Glomerular visceral epithelial cell (primary cell): ENCODE measurements around the gene CCDC78.
A peak's percentile ranks its signal among the peaks of the same experiment; 100 is the strongest.

Experiments
- DNase-seq: peaks from one replicate; pipeline ENCODE4 v3.0.0-alpha.2; 2016; ENCODE audit errors: extremely low spot score

The CCDC78 gene

DNA sequence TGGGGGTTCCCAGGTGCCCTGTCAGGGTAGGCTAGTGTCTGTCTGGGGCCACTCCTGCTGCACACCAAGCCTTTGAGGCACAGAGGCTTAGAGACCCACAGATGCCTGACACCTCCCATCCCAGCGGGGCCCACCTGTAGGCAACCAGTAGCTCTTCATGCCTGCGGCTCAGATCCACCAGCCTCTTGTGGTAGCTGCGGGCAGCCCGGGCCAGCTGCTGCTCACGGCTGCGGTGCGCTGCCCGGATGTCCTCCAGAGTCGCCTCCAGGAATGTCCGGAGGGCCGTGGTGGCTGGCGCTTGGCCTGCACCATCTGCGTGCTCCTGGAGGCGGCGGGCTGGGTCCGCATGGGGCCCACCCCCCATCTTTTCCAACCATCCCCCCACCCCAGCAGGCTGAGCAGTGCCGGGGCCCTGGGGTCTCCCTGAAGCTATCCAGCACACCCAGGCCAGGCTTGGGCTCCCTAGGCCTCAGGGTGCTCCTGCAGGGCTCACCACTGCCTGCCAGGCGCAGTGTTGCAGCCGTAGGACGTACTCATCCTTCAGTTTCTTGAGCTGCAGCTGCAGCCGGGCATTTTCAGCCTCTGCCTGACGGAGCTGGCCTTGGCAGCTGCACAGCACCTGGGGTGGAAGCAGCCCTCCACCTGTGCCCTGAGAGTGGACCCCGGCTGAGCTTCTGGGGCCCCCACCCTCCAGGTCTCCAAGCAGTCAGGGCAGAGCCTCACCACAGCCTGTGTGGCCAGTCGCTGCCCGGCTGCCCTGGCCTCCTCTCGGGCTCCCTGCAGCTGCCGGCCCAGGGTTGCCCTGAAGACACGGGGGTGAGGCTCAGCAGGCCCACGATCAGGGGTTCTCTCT, 1.8 kb downstream of the CCDC78 start:
- DNase-seq = no peak

DNA sequence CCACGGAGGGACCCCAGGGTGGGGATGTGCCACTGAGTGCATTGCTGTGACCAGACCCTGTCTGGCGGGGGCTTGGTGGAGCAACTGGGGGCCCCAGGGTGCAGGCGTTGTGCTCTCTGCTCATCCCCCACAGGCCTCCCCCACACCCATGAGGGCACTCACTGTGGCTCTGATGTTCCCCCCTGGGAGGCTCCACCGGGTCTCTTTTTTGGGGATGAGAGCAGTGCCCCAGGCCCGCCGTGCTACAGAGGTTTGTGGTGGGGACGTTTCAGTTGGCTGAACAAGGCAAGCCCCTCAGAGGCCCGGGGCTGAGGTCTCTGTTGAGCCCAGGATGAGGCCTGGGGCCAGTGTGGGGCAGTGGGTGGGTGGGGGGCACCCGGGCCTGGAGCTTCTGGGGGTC, 2.5 kb downstream of the CCDC78 start:
- no peak for DNase-seq

DNA sequence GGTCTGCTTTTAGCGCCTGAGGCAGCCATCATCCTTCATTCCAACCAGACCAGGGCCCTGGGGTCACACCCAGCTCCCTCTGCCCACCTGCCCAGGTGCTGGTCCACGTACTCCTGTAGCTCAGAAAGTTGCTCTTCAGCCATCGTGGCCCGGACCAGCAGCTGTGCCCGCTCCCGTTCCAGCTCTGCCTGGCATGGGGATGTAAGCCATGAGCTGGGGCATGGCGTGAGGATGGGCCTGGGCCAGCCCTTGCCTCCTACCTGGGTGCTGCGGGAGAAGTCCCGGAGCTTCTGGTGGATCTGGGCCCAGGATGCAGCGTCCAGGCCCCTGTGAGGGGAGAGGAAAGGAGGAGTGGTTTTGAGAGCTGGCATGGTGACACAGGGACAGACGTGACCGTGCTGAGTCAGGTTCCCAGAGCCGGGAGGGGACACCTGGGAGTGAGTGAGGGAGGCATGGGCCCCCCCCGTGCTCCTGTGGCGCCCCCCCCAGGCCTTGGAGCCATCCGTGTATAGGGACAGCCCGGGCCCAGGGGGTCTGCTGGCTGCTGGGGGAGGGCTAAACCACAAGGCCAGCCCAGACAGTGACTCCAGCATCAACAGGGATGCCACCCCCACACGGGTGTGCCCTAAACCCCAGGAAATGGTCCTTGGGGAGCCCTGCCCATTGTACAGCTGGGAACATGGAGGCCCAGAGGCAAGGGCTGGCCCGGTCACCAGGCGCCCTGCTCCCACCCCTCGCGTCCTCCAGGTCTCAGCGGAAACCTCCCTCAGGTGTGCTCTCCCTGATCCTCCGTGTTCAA, 3.2 kb downstream of the CCDC78 start:
- no peak for DNase-seq

DNA sequence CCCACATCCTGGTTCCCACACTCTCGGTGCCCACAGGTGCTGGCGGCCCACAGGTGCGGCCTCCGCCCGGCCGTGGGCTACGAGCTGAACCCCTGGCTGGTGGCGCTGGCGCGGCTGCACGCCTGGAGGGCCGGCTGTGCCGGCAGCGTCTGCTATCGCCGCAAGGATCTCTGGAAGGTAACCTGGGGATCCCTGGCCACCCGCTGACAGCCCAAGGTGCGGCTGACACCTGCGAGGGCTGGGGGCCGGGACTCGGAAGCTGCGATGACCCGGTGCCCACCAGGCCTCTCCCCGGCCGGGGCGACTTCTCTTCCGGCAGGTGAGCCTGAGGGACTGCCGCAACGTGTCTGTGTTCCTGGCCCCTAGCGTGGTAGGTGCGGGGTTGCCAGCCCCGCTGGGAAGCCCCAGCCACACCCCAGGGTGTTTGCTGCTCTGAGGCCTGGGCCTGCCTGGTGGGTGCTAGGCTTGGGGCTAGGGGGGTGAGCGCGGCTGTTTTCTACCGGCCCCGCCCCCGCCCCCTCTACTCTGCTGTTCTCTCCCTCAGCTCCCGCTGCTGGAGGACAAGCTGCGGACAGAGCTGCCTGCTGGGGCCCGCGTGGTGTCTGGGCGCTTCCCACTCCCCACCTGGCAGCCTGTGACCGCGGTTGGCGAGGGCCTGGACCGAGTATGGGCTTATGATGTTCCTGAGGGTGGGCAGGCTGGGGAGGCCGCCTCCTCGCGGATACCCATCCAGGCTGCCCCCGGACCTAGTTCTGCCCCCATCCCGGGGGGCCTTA, 4.3 kb downstream of the CCDC78 start:
- DNase-seq = no peak

DNA sequence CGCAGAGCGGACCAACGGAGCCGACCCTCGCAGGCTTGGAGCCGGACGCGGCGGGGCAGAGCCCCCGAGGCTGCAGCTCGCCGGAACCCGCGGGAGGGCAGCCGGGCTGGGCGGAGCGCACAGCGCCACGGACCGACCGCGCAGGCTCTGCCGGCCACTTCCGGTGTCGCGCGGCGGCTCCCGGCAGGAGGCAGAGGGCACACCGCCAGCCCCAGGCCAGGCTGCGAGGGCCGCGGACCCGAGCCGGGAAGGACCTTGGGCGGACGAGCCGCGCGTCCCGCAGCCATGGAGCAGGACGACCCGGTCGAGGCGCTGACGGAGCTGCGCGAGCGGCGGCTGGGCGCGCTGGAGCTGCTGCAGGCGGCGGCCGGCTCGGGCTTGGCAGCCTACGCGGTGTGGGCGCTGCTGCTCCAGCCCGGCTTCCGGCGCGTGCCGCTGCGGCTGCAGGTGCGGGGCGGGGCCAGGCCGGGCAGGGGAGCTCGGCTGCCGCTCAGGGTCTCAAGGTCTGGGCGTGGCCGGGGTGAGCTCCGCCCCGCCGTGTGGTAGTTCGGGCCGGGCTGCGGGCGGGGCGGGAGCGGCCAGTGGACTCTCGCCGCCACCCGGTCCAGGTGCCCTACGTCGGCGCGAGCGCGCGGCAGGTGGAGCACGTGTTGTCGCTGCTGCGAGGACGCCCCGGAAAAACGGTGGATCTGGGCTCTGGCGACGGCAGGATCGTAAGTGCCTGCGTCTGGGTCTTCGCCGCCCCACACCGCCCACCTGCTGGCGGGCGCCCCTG, 5.1 kb downstream of the CCDC78 start, which contains the start of gene ANTKMT:
Gene ANTKMT, plus strand, starts transcription at position 157 of the 775 bp plus-strand sequence. Its CDS starts 129 bp downstream, at position 286.
- DNase-seq = peak; percentile 84

DNA sequence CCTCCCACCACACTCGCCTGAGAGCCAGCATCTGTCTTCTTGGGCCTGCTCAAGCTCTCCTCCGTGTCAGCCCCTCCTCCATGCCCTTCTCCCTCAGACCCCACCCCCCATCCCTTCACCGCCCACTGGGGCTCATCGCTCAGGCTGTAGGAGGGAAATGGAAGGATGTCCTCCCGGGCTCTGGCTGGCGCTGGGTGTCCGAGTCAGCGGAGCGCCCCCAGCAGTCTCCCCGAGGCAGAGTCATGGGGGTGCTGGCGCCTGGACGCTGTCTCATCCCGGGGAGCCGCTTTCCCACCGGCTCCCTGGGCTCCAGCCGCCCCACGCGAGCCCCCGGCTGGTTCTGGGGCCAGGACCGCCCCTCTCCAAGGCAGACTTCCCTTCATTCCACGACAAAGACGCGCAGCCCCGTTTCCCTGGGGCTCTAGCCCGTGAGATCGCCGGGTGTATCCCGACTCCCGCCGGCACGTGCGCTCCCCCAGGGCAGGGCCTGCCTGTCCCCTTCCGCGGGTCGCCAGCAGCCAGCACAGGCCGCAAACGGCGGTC, 5.7 kb downstream of the CCDC78 start:
- peak; percentile 72 for DNase-seq

DNA sequence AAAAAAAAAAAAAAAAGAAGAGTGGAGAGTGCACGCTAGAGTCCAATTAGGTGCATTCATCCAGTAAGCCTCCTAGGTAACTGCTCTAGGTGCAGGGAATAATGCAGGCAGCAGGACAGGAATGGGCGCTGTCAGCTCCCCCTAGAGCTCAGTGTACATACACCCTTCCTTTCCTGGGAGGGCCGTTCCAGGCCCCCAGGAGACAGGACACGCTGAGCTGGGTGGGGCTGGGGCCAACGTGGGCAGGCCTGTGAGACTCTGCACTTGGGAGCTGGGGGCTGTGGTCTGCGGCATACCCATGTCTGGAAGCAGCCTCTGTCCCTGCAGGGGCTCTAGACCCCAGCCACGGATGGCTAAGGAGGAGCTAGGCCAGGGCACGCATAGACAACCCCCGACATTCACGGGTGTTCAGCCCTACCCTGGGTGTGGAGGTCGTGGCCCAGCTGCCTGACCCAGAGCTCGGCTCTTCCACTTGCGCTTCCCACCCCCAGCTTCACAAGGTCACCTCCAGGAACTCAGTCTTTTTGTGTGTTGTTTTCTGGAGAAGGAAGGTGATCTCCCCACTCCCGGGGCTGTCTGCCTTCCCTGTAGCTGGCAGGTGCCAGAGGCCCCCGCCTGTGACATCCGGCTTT, 6.3 kb downstream of the CCDC78 start:
- DNase-seq = peak; percentile 43

DNA sequence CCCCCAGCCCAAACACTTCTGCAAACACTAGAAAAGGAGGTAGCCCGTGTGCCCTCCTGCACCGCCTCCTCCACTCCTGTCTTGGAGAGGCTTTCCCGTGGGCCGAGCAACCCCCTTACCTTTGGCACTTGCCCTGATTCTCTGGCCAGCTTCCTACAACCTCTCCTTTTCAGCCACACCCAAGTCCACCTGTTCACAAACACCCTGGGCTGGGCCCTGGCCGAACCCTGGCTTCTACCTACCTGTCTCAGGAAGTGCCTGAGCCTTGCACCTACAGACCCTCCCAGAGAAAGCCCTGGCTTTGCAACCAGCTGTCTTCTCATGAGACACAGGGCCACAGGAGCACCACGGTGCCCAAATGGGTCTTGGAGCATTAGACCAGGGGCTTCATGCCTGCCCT, 7.3 kb downstream of the CCDC78 start:
- no peak for DNase-seq

DNA sequence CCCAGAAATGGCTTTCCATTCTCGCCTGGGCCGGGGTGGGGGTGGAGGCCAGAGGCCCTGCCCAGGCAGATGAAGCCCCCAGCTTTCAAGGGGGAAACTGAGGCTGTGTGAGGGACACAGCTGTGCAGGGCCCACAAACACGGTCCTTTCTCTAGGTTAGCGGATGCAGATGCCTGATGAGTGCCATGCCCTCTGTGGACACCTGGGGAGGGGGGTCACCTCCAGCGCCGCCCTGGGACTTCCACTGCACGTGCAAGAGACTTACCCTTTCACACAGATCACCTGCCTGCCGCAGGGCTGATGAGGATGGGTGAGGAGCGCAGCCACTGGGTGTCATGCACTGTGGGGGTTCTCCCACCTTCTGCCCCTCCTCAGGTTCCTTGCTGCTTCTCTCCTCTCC, 7.9 kb downstream of the CCDC78 start:
- no peak for DNase-seq

DNA sequence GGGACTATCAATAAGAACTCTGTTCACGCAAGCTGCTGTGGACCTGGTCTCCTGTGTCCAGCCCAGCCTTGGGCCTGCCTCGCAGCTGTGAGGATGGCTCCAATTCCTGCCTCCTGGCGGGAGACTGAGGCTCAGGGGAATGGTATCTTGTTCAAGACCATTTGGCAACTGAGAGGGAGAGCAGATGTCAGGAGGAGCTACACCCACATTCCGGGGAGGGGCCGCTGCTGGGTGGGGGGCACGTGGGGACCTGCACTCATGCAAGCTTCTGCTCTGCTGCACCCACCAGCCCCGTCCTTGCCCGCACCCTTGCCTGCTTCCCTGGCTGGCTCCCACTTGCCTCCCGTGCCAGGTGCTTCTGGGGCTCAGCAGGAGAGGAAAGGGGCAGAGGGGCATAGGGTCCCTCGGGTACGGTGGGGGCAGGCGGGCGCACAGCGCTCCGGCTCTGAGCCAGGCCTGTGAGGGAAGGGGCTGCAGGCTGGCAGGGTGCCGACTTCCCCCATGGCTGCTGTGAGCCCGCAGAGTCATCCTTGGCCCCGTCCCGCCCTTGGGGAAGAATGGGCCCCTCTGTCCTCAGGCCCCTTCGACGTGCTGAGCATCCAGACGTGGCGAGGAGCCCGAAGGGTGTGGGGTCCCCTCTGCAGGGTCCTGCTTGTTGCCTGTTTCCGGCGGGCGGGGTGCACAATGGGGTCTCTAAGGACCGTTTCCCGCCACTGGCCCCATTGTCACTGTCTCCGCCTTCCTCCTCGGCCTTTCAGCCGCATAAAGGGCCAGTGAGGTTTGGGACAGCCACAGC, 8.6 kb downstream of the CCDC78 start:
- DNase-seq = no peak

DNA sequence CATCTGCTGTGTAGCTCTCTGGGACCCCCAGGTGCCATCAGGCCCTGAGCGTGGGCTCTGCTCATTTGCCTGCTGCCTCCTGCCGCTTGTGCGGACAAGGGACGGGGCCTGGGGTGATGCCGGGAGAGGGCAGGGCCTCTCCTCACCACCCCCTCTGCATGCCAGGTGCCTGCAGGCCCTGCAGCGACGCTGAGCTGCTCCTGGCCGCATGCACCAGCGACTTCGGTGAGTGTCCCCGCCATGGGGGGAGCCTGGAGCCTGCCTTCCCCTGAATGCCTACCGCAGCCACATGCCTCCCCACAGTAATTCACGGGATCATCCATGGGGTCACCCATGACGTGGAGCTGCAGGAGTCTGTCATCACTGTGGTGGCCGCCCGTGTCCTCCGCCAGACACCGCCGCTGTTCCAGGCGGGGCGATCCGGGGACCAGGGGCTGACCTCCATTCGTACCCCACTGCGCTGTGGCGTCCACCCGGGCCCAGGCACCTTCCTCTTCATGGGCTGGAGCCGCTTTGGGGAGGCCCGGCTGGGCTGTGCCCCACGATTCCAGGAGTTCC, 9.4 kb downstream of the CCDC78 start:
- no peak for DNase-seq

DNA sequence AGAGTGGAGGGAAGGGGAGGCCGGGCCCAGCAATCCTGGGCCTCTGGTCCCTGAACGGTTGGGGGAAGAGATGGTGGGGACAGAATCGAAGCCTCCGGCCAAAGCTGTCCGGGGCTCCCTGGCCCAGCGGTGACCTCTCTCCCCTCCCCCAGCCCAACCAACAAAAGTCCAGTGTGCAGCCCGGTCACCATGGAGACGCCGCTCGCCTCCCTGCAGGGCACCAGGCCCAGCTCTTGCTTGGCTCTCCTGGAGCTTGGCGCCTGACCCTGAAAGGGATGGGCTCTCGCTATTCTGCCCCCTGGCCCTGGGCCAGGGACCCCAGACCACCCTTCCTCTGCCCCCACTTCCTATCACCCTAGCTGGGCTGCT, 10.1 kb downstream of the CCDC78 start:
- DNase-seq = no peak

DNA sequence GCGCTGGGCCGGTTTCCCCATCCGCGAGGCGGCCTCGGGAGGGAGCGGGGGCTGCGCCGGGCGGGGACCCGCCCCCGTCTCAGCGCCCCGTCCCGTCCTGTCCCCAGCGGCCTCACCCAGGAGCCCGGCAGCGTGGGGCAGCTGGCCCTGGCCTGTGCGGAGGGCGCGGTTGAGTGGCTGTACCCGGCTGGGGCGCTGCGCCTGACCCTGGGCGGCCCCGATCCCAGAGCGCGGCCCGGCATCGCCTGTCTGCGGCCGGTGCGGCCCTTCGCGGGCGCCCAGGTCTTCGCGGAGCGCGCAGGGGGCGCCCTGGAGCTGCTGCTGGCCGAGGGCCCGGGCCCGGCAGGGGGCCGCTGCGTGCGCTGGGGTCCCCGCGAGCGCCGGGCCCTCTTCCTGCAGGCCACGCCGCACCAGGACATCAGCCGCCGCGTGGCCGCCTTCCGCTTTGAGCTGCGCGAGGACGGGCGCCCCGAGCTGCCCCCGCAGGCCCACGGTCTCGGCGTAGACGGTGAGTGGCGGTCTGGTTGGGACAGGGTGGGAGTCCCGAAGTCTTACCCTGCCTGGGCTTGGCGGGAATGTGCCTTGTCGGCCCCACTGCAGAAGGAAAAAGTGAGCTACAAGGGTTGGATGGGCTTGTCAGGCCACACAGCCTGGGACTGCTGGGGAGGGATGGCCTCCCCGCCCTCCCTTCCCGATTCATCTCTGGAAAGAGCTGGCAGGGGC, 10.6 kb downstream of the CCDC78 start:
- DNase-seq = no peak

DNA sequence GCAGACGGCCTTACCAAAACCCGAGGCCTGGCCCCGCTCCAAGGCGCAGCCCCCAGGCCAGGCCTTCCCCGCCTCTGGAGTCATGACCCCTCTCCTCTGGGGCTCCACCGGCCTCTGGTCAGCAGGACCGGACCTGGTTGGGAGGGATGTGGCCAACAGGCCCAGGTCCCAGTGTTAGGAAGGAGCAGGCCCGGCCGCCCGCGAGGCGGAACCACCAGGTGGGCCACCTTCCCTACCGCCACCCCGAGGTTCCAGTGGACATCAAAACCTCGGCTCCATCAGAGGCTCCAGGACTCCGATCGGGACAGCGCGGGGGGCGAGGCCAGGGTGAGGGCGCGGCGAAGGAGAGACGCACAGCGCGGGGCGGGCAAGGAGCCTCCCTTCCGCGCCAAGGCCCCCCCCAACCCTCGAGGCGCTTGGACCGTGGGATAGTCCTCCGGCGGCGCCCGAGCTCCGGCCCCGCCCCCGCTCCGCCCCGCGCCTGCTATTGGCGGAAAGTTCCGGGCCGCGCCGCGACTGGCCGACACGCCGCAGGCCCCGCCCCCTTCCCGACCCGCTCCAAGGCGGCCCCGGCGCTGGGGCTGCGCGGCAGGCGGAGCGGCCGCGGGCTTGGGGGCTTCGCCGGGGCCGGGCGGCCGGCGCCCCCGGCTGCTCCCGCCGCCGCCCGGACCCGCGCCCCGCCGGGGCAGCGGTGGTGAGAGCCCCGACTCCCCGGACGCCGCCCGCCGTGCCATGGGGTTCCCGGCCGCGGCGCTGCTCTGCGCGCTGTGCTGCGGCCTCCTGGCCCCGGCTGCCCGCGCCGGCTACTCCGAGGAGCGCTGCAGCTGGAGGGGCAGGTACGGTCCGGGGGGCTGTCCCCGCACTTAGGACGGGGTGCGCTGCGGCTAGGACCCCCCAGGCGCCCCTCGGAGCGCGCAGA, 11.4 kb downstream of the CCDC78 start, which contains the start of gene METRN:
Gene METRN, plus strand, starts transcription at position 561 of the 919 bp plus-strand sequence. Its CDS starts 172 bp downstream, at position 733.
- peak; percentile 84 for DNase-seq

DNA sequence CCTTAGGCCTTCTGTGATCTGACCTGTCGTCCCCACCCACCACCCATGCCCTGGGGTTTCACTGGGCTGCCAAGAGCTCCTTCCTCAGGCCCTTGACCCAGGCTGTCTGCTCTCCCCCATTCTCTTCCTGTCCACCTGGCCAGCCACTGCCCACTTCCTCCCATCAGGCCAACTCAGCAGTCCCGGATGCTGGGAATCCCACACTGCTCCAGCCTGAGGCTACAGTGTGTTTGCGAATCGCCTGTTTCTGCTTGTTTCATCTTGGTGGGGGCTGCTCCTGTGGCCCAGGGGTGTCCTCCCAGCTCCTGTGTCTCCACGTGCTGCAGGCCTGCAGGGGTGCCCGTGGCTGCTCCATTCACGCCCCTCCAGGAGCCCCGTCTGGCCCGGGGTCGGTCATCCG, 12.2 kb downstream of the CCDC78 start:
- DNase-seq = no peak

DNA sequence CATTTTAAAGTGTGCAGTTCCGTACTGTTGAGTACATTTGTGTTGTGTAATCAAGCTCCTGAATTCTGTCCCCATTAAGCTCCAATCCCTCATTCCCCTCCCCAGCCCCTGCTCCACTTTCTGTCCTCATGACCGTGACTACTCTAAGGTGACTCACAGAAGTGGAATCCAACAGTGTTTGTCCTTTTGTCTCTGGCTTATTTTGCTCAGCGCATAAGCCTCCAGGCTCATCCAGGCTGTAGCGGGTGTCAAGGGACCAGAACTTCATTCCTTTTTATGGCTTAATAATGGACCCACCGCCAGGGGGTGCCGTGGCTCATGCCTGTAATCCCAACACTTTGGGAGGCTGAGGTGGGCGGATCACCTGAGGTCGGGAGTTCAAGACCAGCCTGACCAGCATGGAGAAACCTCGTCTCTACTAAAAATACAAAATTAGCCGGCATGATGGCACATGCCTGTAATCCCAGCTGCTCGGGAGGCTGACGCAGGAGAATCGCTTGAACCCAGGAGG, 13.4 kb downstream of the CCDC78 start:
- DNase-seq = peak; percentile 86
